ENCODE measurements around the gene FNDC8. TPM values are rescaled to one million over a fixed set of nuclear protein-coding genes. Genes with fewer than 3 reads are reported as not detected.

The FNDC8 gene
- total and polyA plus RNA-seq, 2 of the 8 experiments (the other 6 are each of a cell fraction or from before 2014, with no cell fraction given), result not detected

- H4K91ac ChIP-seq (replicated peaks; ENCODE audit: insufficient read length, low read length), result no peak overlapping the region
- no peaks in the 10 kb centered on the region for H3K36me3 ChIP-seq (ENCODE audit: control insufficient read depth in 2 of 4, insufficient read depth in 4 of 4, low read length in 3 of 4)
- H2BK20ac ChIP-seq (ENCODE audit: low read length), result no peak overlapping the region
- no peaks in the 10 kb centered on the region for H3K79me2 ChIP-seq (ENCODE audit: control insufficient read depth in 1 of 2, insufficient read depth in 2 of 2, low read length in 2 of 2)
- DNase-seq (ENCODE audit: low read depth in 1 of 2, low spot score in 2 of 2) (no peak), FAIRE-seq (no peak)
- no peak overlapping the region for H3K18ac ChIP-seq (ENCODE audit: extremely low read depth, low read length)
- H3K9ac ChIP-seq (replicated peaks in 1 of 4; ENCODE audit: extremely low read depth in 1 of 4, low read depth in 3 of 4, low read length in 3 of 4), result no peak overlapping the region
- no peak overlapping the region for H3K56ac ChIP-seq (replicated peaks; ENCODE audit: insufficient read length, low read depth, low read length)
- H3K4me3 ChIP-seq (ENCODE audit: extremely low read depth in 1 of 4, insufficient read depth in 2 of 4, low read depth in 3 of 4, low read length in 4 of 4), result no peak overlapping the region
- ChIA-PET CTCF (ENCODE audit: partially characterized antibody) (no interaction called here), POLR2A (ENCODE audit: partially characterized antibody) (no interaction called here)
- H4K20me1 ChIP-seq (replicated peaks in 1 of 2; ENCODE audit: control insufficient read depth in 1 of 2, insufficient read depth in 2 of 2, low read length in 2 of 2), result no peaks in the 10 kb centered on the region
- no peaks in the 10 kb centered on the region; a peak in 1 of 7 replicates for H3K27me3 ChIP-seq (replicated peaks in 1 of 4; ENCODE audit: control insufficient read depth in 3 of 4, extremely low read depth in 1 of 4, insufficient read depth in 3 of 4, low read length in 3 of 4)
- no peak overlapping the region for H3K4ac ChIP-seq (replicated peaks; ENCODE audit: insufficient read length, low read depth, low read length)
- H2BK15ac ChIP-seq (ENCODE audit: low read length), result no peak overlapping the region
- no peak overlapping the region for H3K27ac ChIP-seq (ENCODE audit: low read depth, low read length)
- H3K4me1 ChIP-seq (replicated peaks in 1 of 4; ENCODE audit: control insufficient read depth in 3 of 4, insufficient read depth in 4 of 4, low read length in 3 of 4), result no peaks in the 10 kb centered on the region; a peak in 1 of 7 replicates
- H2AK5ac ChIP-seq (ENCODE audit: low read depth, low read length), result no peak overlapping the region
- H4K5ac ChIP-seq (ENCODE audit: insufficient read length, low read depth, low read length), result no peak overlapping the region
- H3K79me1 ChIP-seq (ENCODE audit: low read depth, low read length), result no peaks in the 10 kb centered on the region
- no peaks in the 10 kb centered on the region for H3K9me3 ChIP-seq (ENCODE audit: insufficient read depth in 2 of 2, low read depth in 1 of 2, low read length in 1 of 2)
- no peak overlapping the region for H3K23ac ChIP-seq (ENCODE audit: insufficient read length)
- TF ChIP-seq RNF2 (IDR thresholded peaks at IDR 0.05; ENCODE audit: borderline replicate concordance, low read depth, low read length, missing control alignments, poor library complexity, severe bottlenecking), result no peak
- H4K8ac ChIP-seq (ENCODE audit: extremely low read depth, insufficient read depth, low read length), result no peak overlapping the region
- H3K4me2 ChIP-seq (ENCODE audit: insufficient read depth in 1 of 2, low read depth in 2 of 2, low read length in 2 of 2), result no peak overlapping the region
- H2BK5ac ChIP-seq (ENCODE audit: low read depth, low read length), result no peak overlapping the region
- no peaks in the 10 kb centered on the region; the same call in 1 of the 2 replicates for H3K23me2 ChIP-seq (ENCODE audit: low read depth, low read length)
- 89% methylated on average over 9 of the region's 9 CpGs; no CpG with 5 or more reads in 1 of the 2 experiments for WGBS, 2 experiments (ENCODE audit: extremely low coverage in 1 of 2, insufficient coverage in 1 of 2, insufficient read length in 1 of 2, insufficient replicate concordance in 2 of 2, low coverage in 1 of 2, low lambda C conversion rate in 2 of 2, missing lambda C conversion rate in 1 of 2)
- H2BK120ac ChIP-seq (replicated peaks; ENCODE audit: low read depth, low read length), result no peak overlapping the region
- no peak overlapping the region for H3K14ac ChIP-seq (ENCODE audit: insufficient read length)
- H2BK12ac ChIP-seq (ENCODE audit: low read depth, low read length), result no peak overlapping the region
- no peak overlapping the region for H2AFZ ChIP-seq (ENCODE audit: low read length)
These were observed 54.4 kb downstream of the FNDC8 start for GRCh38 chr17:35175638-35176415.
